ENCODE measurements around the gene ICA1. TPM values are rescaled to one million over a fixed set of nuclear protein-coding genes. Genes with fewer than 3 reads are reported as not detected.

Gene ICA1
- total and polyA plus RNA-seq, 7 donors = 4.8 to 40.7 (median 8.7) TPM

DNA sequence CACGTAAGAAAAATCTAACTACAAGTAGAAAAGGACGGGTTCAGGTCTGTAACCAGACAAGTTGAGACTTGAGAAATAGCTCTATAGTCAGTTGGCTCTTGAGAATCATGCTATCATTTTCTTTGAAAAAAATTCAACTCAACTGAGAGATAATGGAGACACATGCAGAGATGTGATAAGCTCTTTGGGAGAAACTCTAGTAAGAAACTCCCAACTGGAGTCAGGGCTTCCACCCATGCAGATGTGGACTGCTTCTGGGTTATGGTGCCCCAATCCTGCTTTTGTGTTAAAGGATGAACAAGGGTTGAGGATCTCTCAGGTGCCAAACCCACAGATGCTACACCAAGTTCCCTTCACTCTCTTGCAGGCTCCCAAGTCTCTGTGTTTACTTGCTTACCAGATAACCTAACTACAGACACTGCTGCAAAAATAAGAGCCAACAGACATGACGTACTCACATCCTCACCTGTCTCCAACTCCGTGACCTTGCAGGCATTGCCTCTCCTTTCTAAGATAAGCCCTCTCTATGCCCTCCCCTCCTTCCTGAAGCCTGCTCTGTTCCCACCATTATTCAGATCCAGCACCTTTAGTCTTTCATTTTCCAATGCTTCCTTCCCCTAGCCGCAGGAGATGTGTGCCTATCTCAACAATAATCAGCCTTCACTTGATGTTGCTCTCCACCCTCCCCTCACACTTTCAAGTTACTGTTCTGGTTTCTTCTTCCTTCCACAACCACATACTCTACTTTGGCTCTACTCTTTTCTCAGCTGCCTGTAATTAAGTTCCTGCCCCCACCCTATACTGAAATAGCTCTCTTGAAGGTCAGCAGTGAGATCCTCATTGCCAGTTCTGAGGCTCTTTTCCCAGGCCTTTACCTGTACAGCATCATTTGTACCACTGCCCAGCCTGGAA, 130.0 kb downstream of the ICA1 start:
- TF ChIP-seq, protein P1, sequence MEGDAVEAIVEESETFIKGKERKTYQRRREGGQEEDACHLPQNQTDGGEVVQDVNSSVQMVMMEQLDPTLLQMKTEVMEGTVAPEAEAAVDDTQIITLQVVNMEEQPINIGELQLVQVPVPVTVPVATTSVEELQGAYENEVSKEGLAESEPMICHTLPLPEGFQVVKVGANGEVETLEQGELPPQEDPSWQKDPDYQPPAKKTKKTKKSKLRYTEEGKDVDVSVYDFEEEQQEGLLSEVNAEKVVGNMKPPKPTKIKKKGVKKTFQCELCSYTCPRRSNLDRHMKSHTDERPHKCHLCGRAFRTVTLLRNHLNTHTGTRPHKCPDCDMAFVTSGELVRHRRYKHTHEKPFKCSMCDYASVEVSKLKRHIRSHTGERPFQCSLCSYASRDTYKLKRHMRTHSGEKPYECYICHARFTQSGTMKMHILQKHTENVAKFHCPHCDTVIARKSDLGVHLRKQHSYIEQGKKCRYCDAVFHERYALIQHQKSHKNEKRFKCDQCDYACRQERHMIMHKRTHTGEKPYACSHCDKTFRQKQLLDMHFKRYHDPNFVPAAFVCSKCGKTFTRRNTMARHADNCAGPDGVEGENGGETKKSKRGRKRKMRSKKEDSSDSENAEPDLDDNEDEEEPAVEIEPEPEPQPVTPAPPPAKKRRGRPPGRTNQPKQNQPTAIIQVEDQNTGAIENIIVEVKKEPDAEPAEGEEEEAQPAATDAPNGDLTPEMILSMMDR (IDR thresholded peaks at IDR 0.05) = no peak
- TF ChIP-seq POLR2AphosphoS5 (IDR thresholded peaks at IDR 0.05) (no peak), POLR2A (IDR thresholded peaks at IDR 0.05) (no peak)
- H3K27me3 ChIP-seq = no peaks in the 10 kb centered on the region
- intact Hi-C loops (cut with DNase I) = no loop called here
- 78 to 91% methylated on average over 5 of the region's 5 CpGs for WGBS, 2 donors
- H3K27ac ChIP-seq = no peak overlapping the region
- no peaks in the 10 kb centered on the region for H3K4me1 ChIP-seq
- DNase-seq = no peak
- H3K9me3 ChIP-seq = no peaks in the 10 kb centered on the region
- H3K4me3 ChIP-seq = no peak overlapping the region
- no peaks in the 10 kb centered on the region for H3K36me3 ChIP-seq

DNA sequence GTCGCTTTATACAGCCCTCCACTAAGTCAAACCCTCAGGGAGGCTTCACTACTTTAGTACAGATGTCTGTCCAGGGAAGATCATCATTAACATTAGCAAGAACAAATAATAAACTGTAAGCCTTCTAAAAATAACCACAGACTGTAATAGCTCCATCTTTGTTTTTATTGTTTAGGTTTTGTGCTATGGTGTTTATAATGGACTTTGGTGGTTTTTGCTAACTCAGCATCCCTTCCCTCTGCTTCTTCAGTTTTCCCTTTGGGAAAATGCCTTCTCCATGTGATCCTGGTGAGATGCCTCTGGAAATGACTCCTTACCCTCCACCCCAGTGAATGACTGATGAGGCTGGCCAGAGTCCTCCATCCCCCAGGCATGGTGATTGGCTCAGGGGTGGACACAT, 131.3 kb downstream of the ICA1 start:
- no peak for TF ChIP-seq POLR2A (IDR thresholded peaks at IDR 0.05)
- TF ChIP-seq, protein P1 (IDR thresholded peaks at IDR 0.05) = no peak
- no peak for TF ChIP-seq POLR2AphosphoS5 (IDR thresholded peaks at IDR 0.05)
- TF ChIP-seq EP300 (IDR thresholded peaks at IDR 0.05) = no peak
- WGBS, 2 donors = 95 to 97% methylated on average over 1 of the region's 1 CpG

DNA sequence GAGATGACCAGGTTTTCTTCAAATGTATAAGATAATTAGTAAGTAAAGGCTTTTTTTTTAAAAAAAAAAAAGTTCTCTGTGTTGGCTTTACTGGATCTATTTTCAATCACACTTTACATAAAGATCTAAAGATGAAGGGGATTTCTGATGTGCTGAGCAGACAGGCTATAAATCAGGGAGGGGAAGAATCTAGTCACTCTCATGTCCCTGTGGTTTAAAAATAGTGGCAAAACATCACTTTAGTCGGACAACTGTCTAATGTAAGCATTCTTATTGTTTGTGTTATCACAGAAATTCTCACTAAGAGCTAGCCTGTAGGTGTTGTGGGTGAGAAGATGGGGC, 132.7 kb downstream of the ICA1 start:
- no peak for DNase-seq
- no peak overlapping the region for H3K4me3 ChIP-seq
- 55 to 74% methylated on average over 1 of the region's 1 CpG for WGBS, 2 donors
- intact Hi-C loops (cut with DNase I) = no loop called here
- H3K27me3 ChIP-seq = no peaks in the 10 kb centered on the region
- H3K9me3 ChIP-seq = no peaks in the 10 kb centered on the region
- TF ChIP-seq, protein P1 (IDR thresholded peaks at IDR 0.05) = no peak
- TF ChIP-seq POLR2AphosphoS5 (IDR thresholded peaks at IDR 0.05) (no peak), POLR2A (IDR thresholded peaks at IDR 0.05) (no peak), EP300 (IDR thresholded peaks at IDR 0.05) (no peak)
- no peaks in the 10 kb centered on the region for H3K4me1 ChIP-seq
- H3K36me3 ChIP-seq = no peaks in the 10 kb centered on the region
- no peak overlapping the region for H3K27ac ChIP-seq

More for the DNA sequence above, 131.3 kb downstream of the ICA1 start:
- Histone ChIP-seq H3K4me1 (no peaks in the 10 kb centered on the region), H3K27ac (no peak overlapping the region), H3K4me3 (no peak overlapping the region), H3K27me3 (no peaks in the 10 kb centered on the region), H3K36me3 (no peaks in the 10 kb centered on the region), H3K9me3 (no peaks in the 10 kb centered on the region)
- no peak for DNase-seq
- intact Hi-C loops (cut with DNase I) = no loop called here

DNA sequence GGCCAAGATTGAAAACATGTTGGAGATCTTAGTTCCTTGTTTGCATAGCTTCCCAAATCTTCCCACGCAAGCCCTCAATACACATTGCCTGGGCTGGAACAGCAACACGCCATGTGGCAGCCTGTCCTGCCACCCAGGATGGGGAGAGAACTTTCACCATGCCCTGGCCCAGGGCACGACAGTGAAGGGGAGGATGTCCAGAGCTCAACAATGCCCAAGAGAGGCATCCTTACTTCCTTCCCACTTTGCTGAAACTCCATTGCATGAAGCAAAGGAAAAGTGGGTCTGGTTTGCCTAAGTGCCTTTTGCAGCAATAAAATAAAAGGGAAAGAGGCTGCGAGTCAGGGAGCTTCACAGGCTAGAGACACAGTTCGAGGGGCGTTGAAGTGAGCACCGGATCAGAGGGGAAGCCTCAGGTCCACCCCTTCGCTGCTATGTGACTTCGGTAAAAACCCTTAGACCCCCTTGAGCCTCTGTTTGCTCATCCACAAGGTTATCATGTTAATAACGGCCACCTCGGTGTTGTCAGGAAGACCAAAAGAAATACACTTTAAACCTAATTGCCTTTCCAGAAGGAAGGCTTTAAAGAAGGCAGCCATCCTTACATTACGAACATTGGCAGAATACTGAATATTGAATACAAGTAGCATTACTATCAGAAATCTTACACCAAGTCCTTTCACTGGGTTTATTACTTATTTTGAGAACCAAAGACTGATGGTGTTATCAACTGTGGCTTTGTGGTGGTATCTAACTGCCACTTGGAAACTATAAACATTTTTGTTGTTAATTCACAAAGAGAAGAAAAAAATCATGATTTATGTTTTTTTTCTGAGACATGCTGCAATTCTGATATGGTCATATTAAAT, 133.3 kb downstream of the ICA1 start:
- Histone ChIP-seq H3K27me3 (no peaks in the 10 kb centered on the region), H3K9me3 (no peaks in the 10 kb centered on the region), H3K36me3 (no peaks in the 10 kb centered on the region), H3K4me1 (no peaks in the 10 kb centered on the region), H3K27ac (no peak overlapping the region), H3K4me3 (no peak overlapping the region)
- TF ChIP-seq, protein P1 (IDR thresholded peaks at IDR 0.05) = no peak
- TF ChIP-seq POLR2A (IDR thresholded peaks at IDR 0.05) = no peak
- no peak for TF ChIP-seq EP300 (IDR thresholded peaks at IDR 0.05)
- no peak for TF ChIP-seq POLR2AphosphoS5 (IDR thresholded peaks at IDR 0.05)
- intact Hi-C loops (cut with DNase I) = no loop called here
- no peak for DNase-seq
- 80 to 89% methylated on average over 12 of the region's 12 CpGs for WGBS, 2 donors

Data from sigmoid colon (tissue), 7 donors.